ENCODE results near the gene ABLIM2.
"Not testable (repeated sequence)": the region's sequence is repeated elsewhere in the genome, so short reads cannot be mapped to it uniquely, and the experiment has no call there.

ABLIM2 gene

DNA sequence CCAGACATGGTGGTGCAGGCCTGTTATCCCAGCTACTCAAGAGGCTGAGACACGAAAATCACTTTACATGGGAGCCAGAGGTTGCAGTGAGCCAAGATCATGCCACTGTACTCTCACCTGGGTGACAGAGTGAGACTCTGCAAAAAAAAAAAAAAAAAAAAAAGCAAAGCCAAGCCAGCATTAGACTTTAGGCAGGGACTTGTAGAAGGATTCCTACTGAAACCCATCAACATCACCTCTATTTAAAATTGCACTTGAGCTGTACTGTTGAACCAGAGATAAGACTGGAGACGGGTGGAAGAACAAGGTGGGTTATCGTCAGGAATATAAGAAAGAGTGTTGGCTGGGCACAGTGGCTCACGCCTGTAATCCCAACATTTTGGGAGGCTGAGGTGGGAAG is 203.2 kb downstream of the ABLIM2 start:
- TF ChIP-seq, protein P1, sequence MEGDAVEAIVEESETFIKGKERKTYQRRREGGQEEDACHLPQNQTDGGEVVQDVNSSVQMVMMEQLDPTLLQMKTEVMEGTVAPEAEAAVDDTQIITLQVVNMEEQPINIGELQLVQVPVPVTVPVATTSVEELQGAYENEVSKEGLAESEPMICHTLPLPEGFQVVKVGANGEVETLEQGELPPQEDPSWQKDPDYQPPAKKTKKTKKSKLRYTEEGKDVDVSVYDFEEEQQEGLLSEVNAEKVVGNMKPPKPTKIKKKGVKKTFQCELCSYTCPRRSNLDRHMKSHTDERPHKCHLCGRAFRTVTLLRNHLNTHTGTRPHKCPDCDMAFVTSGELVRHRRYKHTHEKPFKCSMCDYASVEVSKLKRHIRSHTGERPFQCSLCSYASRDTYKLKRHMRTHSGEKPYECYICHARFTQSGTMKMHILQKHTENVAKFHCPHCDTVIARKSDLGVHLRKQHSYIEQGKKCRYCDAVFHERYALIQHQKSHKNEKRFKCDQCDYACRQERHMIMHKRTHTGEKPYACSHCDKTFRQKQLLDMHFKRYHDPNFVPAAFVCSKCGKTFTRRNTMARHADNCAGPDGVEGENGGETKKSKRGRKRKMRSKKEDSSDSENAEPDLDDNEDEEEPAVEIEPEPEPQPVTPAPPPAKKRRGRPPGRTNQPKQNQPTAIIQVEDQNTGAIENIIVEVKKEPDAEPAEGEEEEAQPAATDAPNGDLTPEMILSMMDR (IDR thresholded peaks at IDR 0.05; ENCODE audit: low read depth, low read length): no peak
- H3K4me3 ChIP-seq (ENCODE audit: low read depth, low read length): no peak overlapping the region

DNA sequence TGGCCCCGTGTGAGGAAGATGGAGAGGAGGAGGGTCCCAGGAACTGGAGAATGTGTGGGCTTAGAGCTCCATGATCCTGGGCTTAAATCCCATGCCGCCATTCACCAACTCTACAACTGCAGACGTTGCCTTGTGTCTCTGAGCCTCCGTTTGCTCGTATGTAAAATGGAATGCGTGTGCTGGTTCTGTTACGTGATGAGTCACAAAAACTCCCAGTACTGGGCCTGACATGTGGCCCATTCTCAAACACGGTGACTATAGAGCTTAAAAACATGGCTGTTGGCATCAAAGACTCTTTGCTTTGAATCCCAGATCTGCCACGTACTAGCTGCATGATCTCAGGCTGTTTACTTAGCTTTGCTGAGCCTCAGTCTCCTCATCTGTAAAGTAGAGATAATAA is 206.0 kb downstream of the ABLIM2 start:
- TF ChIP-seq, protein P1 (IDR thresholded peaks at IDR 0.05; ENCODE audit: low read depth, low read length): no peak
- no peak overlapping the region for H3K4me3 ChIP-seq (ENCODE audit: low read depth, low read length)

DNA sequence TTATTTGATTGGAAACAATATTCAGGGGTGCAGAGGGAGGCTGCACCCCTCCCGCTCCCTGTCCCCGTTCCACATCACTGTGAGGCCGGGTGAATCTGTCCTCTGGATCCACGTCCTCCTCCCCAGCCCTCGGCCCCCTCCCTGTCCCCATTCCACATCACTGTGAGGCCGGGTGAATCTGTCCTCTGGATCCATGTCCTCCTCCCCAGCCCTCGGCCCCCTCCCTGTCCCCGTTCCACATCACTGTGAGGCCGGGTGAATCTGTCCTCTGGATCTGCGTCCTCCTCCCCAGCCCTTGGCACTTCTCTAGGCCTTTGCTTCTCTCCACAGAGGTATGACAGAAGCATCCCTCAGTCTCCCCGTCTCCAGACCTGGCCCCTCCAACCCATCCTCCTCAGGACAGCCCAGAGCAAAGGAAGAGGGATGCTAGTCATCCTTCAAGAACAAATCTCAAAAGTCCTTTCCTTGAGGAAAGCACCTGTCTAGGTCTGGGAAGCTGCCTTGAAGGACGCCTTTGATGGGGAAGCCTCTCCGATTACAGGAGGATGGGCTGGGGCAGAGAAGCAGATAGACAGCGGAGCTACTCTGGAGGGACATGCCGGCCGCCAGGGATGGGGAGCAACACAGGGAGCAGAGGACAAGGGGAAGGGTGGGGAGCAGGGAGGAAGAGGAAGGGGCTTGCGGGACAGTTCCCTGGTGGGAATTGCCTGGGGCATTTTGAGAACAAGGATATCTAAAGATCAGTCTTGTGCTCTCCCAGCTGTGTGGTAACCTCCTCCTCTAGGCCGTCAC is 208.1 kb downstream of the ABLIM2 start:
- H3K4me3 ChIP-seq (ENCODE audit: low read depth, low read length): no peak overlapping the region

DNA sequence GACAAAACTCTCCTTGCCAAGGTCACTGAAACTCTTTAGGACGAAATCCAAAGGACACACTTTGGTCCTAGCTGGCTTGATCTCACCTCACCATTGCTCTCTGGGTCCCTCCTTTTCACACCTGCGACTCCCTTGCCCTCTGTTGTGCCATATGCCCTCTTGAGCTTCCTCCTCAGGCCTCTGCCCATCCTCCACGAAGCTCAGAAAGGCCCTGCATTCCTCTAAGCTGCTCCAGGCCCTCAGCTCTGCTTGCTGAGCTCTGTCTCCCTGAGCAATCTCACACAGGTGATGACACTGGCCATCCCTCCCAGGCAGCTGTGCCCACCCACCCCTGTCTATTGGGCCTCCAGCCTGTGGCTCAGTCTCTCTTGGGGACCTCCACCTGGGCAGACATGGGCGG is 208.9 kb downstream of the ABLIM2 start:
- TF ChIP-seq, protein P1 (IDR thresholded peaks at IDR 0.05; ENCODE audit: low read depth, low read length): no peak
- H3K4me3 ChIP-seq (ENCODE audit: low read depth, low read length): no peak overlapping the region

More for the DNA sequence above, 208.1 kb downstream of the ABLIM2 start:
- TF ChIP-seq, protein P1 (IDR thresholded peaks at IDR 0.05; ENCODE audit: low read depth, low read length): no peak

DNA sequence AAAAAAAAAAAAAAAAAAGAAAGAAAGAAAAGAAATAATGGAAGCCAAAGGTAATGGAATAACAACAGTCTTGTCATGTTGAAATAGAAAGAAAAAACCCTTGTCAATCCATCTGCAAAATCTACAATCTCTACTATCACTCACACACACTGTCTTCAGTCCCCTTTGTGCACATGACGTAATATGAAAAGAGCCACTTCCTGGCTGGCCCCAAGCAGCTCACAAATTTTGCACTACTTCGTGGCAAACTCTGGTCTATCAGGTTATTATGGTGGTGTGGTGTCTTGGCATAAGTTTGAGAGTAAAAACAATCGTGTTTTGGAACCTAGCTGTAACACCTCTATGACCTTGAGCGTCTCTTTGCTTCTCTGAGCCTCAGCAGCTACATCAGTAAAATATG is 210.7 kb downstream of the ABLIM2 start:
- H3K4me3 ChIP-seq (ENCODE audit: low read depth, low read length): no peak overlapping the region
- TF ChIP-seq, protein P1 (IDR thresholded peaks at IDR 0.05; ENCODE audit: low read depth, low read length): no peak

DNA sequence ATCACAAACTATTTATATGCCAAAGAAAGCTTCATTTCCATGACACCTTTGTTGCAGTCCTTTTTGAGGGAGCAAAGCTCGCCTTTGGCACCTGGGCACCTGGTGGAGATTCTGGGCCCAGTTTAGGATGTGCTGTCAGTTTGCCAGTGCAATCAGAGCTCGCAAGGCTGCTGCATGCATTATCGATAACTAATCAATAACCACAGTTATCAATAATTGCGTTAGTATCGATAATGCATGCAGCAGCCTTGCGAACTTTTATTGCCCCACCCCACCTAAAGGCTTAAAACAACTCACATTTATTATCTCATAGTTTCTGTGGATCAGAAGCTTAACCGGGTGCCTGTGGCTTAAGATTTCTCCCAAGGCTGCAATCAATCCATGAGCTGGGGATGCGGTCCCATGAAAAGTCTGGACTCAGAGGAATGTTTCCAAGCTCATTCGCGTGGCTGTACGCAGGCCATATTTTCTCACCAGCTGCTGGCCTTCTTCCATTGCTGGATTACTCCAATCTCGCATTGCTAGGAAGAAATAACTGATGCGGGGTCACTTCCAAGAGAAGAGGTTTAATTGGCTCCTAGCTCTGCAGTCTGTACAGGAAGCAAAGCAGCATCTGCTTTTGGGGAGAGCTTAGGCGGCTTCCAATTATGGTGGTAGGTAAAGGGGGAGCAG is 212.8 kb downstream of the ABLIM2 start:
- TF ChIP-seq, protein P1 (IDR thresholded peaks at IDR 0.05; ENCODE audit: low read depth, low read length): no peak
- no peak overlapping the region for H3K4me3 ChIP-seq (ENCODE audit: low read depth, low read length)

DNA sequence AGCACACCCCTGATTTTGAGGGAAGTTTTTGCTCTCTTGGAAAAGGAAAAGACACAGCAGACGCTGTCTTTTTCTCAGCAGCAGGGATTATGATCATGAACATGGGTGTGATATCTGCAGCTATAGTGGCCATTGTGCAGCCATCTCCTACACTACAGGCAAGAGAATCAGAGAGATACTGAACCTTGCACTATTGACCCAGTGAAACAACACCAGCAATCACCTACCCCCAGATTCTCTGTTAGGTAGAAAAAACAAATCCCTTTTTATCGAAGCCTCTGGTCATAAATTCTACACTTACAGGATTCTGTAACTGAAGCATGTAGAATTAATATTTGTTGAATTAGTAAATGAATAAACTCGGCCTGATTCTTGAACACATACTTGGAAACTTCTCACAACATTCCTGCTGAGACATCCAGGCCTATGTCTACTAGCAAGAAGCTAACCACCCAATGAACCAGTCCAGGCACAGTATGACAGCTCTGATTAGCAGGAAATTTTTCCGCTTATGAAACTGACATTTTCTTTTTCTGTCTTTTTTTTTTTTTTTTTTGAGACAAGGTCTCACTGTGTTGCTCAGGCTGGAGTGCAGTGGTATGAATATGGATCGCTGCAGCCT is 213.9 kb downstream of the ABLIM2 start:
- TF ChIP-seq, protein P1 (IDR thresholded peaks at IDR 0.05; ENCODE audit: low read depth, low read length): no peak
- H3K4me3 ChIP-seq (ENCODE audit: low read depth, low read length): no peak overlapping the region

DNA sequence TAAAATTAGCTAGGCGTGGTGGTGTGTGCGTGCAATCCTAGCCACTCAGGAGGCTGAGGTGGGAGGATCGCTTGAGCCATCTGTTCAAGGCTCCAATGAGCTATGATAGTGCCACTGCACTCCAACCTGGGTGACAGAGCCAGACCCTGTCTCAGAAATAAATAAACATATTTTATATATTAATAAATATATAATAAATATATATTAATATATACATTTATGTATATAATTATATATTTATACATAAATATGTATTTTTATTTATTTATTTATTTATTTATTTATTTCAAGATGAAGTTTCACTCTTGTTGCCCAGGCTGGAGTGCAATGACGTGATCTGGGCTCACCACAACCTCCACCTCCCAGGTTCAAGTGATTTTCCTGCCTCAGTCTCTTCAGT is 214.9 kb downstream of the ABLIM2 start:
- not testable (repeated sequence) for H3K4me3 ChIP-seq (ENCODE audit: low read depth, low read length)
